Neural progenitor cell (in vitro differentiated cells): ENCODE results near the gene CTTN. TPM values are rescaled to one million over a fixed set of nuclear protein-coding genes. Genes with fewer than 3 reads are reported as not detected.
A peak's percentile ranks its signal among the peaks of the same experiment; 100 is the strongest.

ENCODE experiments used
- DNase-seq: peaks from one replicate; pipeline ENCODE4 v3.0.0-alpha.2; 2016; ENCODE audit warnings: low spot score
- H2AFZ ChIP-seq: fragments of 200-600 bp; sonication (generic); replicated peaks from 2 replicates; pipeline ENCODE4 v1.6.1; 2016; ENCODE audit warnings: antibody characterized with exemption
- H3F3A ChIP-seq: fragments of 200-600 bp; sonication (generic); 2 replicates; pipeline ENCODE4 v1.6.1; 2016; ENCODE audit warnings: antibody characterized with exemption, low read depth
- H3K27ac ChIP-seq: fragments of 200-600 bp; sonication (generic); 2 replicates; pipeline ENCODE4 v1.5.1; 2016; ENCODE audit warnings: mild to moderate bottlenecking
- H3K27me3 ChIP-seq: fragments of 200-600 bp; sonication (generic); 2 replicates; pipeline ENCODE4 v1.6.1; 2016; ENCODE audit warnings: mild to moderate bottlenecking, moderate library complexity
- H3K36me3 ChIP-seq: fragments of 200-600 bp; sonication (generic); 2 replicates; pipeline ENCODE4 v1.5.1; 2016
- H3K4me1 ChIP-seq: fragments of 200-600 bp; sonication (generic); 2 replicates; pipeline ENCODE4 v1.6.1; 2016; ENCODE audit warnings: mixed run types
- H3K4me2 ChIP-seq: fragments of 200-600 bp; sonication (generic); 2 replicates; pipeline ENCODE4 v1.6.1; 2016
- H3K4me3 ChIP-seq: fragments of 200-600 bp; sonication (generic); 2 replicates; pipeline ENCODE4 v1.5.1; 2016
- H3K79me2 ChIP-seq: fragments of 200-600 bp; sonication (generic); 2 replicates; pipeline ENCODE4 v1.6.1; 2016; ENCODE audit warnings: low read depth
- H3K9ac ChIP-seq: fragments of 200-600 bp; sonication (generic); 2 replicates; pipeline ENCODE4 v1.6.1; 2016
- H3K9me3 ChIP-seq: fragments of 200-600 bp; sonication (generic); 2 replicates; pipeline ENCODE4 v1.5.1; 2016; ENCODE audit warnings: low read depth
- H4K20me1 ChIP-seq: fragments of 200-600 bp; sonication (generic); 2 replicates; pipeline ENCODE4 v1.6.1; 2016; ENCODE audit warnings: low read depth
- H3K27ac Mint-ChIP-seq: 3 replicates; pipeline ENCODE4 v1.8.0; 2021; ENCODE audit warnings: mixed read lengths
- H3K27me3 Mint-ChIP-seq: 2 replicates; pipeline ENCODE4 v1.8.0; 2022; ENCODE audit warnings: low read depth, mild to moderate bottlenecking, inconsistent platforms, moderate library complexity, mixed read lengths; ENCODE audit not compliant: insufficient read depth
- H3K36me3 Mint-ChIP-seq: 3 replicates; pipeline ENCODE4 v1.8.0; 2021; ENCODE audit warnings: mixed read lengths
- H3K4me1 Mint-ChIP-seq: 3 replicates; pipeline ENCODE4 v1.8.0; 2021; ENCODE audit warnings: mixed read lengths
- H3K4me3 Mint-ChIP-seq: 3 replicates; pipeline ENCODE4 v1.8.0; 2021; ENCODE audit warnings: mild to moderate bottlenecking, moderate library complexity, mixed read lengths
- H3K9me3 Mint-ChIP-seq: 3 replicates; pipeline ENCODE4 v1.8.0; 2020; ENCODE audit warnings: mixed read lengths
- CTCF ChIP-seq: fragments of 200-600 bp; sonication (generic); IDR thresholded peaks from 2 replicates; pipeline ENCODE4 v1.5.1; 2017; ENCODE audit warnings: antibody characterized with exemption, mild to moderate bottlenecking
- EZH2 ChIP-seq: fragments of 200-600 bp; sonication (generic); IDR thresholded peaks from 2 replicates; pipeline ENCODE4 v1.6.1; 2017; ENCODE audit warnings: antibody characterized with exemption, mild to moderate bottlenecking, moderate library complexity
- EZH2phosphoT487 ChIP-seq: fragments of 200-600 bp; sonication (generic); IDR thresholded peaks from 2 replicates; pipeline ENCODE4 v1.6.1; 2017; ENCODE audit warnings: antibody characterized with exemption
- total RNA-seq: library from RNA; depleted of rRNA; stranded (reverse); fragments of >200 nt; gene quantifications from 2 replicates; pipeline ENCODE4 v1.2.3, GENCODE V29; 2015; ENCODE audit warnings: low replicate concordance

The CTTN gene
- total RNA-seq, 1 donor from 2014 or later, result 200 TPM

- Mint-ChIP-seq H3K4me1 (peaks cover 25% of the 10 kb centered on the region), H3K4me3 (no peak overlapping the region), H3K9me3 (no peaks in the 10 kb centered on the region), H3K36me3 (peaks cover 9% of the 10 kb centered on the region), H3K27ac (no peak overlapping the region), H3K27me3 (no peaks in the 10 kb centered on the region)
- Histone ChIP-seq H3K9ac (no peak overlapping the region), H2AFZ (no peak overlapping the region), H3K4me2 (no peak overlapping the region), H3K9me3 (no peaks in the 10 kb centered on the region), H3K36me3 (no peaks in the 10 kb centered on the region), H4K20me1 (peaks cover 75% of the 10 kb centered on the region), H3K27me3 (no peaks in the 10 kb centered on the region), H3F3A (peaks cover 5% of the 10 kb centered on the region), H3K4me1 (peaks cover 6% of the 10 kb centered on the region), H3K79me2 (peaks cover 93% of the 10 kb centered on the region), H3K4me3 (no peak overlapping the region), H3K27ac (no peak overlapping the region)
- no peak for DNase-seq
- no peak for TF ChIP-seq EZH2phosphoT487
Measured at GRCh38 chr11:70402685-70403084, 4.4 kb downstream of the CTTN start.

- Histone ChIP-seq H3F3A (no peaks in the 10 kb centered on the region), H3K9ac (no peak overlapping the region), H3K27me3 (no peaks in the 10 kb centered on the region), H3K36me3 (no peaks in the 10 kb centered on the region), H3K27ac (no peak overlapping the region), H3K9me3 (no peaks in the 10 kb centered on the region), H3K4me3 (no peak overlapping the region), H4K20me1 (peaks cover 70% of the 10 kb centered on the region), H3K4me2 (no peak overlapping the region), H2AFZ (no peak overlapping the region), H3K79me2 (peaks cover 81% of the 10 kb centered on the region), H3K4me1 (peaks cover 6% of the 10 kb centered on the region)
- TF ChIP-seq CTCF (no peak), EZH2 (no peak), EZH2phosphoT487 (no peak)
- Mint-ChIP-seq H3K4me3 (no peak overlapping the region), H3K27ac (no peak overlapping the region), H3K9me3 (no peaks in the 10 kb centered on the region), H3K4me1 (peaks cover 22% of the 10 kb centered on the region), H3K27me3 (no peaks in the 10 kb centered on the region), H3K36me3 (peaks cover 13% of the 10 kb centered on the region)
- no peak for DNase-seq
Measured at GRCh38 chr11:70404244-70404643, 5.9 kb downstream of the CTTN start.

GRCh38 chr11:70405679-70406395 is 7.5 kb downstream of the CTTN start:
- TF ChIP-seq EZH2phosphoT487, result no peak
- TF ChIP-seq CTCF, result no peak
- TF ChIP-seq EZH2, result no peak

DNA sequence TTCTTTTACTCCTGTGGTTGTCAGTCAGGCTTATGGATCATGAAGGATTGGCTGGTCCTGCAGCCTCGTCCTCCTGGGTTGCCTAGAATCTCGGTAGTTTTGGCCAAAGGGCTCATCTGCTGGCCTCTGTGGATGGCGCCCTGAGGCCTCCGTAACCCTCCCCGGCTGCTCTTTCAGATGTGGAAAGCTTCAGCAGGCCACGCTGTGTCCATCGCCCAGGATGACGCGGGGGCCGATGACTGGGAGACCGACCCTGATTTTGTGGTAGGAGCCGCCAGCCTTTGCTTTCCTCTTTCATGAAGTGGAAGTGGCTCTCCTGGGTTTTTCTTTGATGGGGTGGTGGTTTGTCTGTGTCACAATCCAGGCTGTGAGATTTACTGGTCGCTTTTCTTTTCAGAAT is 8.8 kb downstream of the CTTN start:
- no peak overlapping the region for H3K27ac ChIP-seq
- H3K9ac ChIP-seq, result no peak overlapping the region
- peaks cover 53% of the 10 kb centered on the region for H3K79me2 ChIP-seq
- no peaks in the 10 kb centered on the region for H3K36me3 ChIP-seq
- H3K36me3 Mint-ChIP-seq, result peaks cover 19% of the 10 kb centered on the region
- no peaks in the 10 kb centered on the region for H3K27me3 Mint-ChIP-seq
- H3K4me3 Mint-ChIP-seq, result no peak overlapping the region
- H3K4me1 ChIP-seq, result peaks cover 6% of the 10 kb centered on the region
- H3K27me3 ChIP-seq, result no peaks in the 10 kb centered on the region
- peaks cover 13% of the 10 kb centered on the region for H3K4me1 Mint-ChIP-seq
- TF ChIP-seq EZH2phosphoT487 (no peak), EZH2 (no peak), CTCF (no peak)
- no peak overlapping the region for H3K27ac Mint-ChIP-seq
- no peaks in the 10 kb centered on the region for H3F3A ChIP-seq
- H2AFZ ChIP-seq, result no peak overlapping the region
- DNase-seq, result no peak
- H3K4me3 ChIP-seq, result no peak overlapping the region
- H3K4me2 ChIP-seq, result no peak overlapping the region
- H3K9me3 ChIP-seq, result no peaks in the 10 kb centered on the region
- H3K9me3 Mint-ChIP-seq, result no peaks in the 10 kb centered on the region
- peaks cover 41% of the 10 kb centered on the region for H4K20me1 ChIP-seq

More at GRCh38 chr11:70405679-70406395, 7.5 kb downstream of the CTTN start:
- H3K27me3 Mint-ChIP-seq, result no peaks in the 10 kb centered on the region
- DNase-seq, result no peak
- Histone ChIP-seq H3K79me2 (peaks cover 65% of the 10 kb centered on the region), H3K4me3 (no peak overlapping the region), H4K20me1 (peaks cover 54% of the 10 kb centered on the region), H3F3A (no peaks in the 10 kb centered on the region), H3K4me2 (peak overlapping the region; percentile 35), H3K4me1 (peaks cover 6% of the 10 kb centered on the region), H3K36me3 (no peaks in the 10 kb centered on the region), H2AFZ (no peak overlapping the region), H3K9ac (no peak overlapping the region), H3K27me3 (no peaks in the 10 kb centered on the region), H3K9me3 (no peaks in the 10 kb centered on the region), H3K27ac (peak overlapping the region; percentile 80)
- peaks cover 15% of the 10 kb centered on the region for H3K36me3 Mint-ChIP-seq
- H3K9me3 Mint-ChIP-seq, result no peaks in the 10 kb centered on the region
- H3K4me1 Mint-ChIP-seq, result peaks cover 13% of the 10 kb centered on the region
- no peak overlapping the region for H3K4me3 Mint-ChIP-seq
- H3K27ac Mint-ChIP-seq, result no peak overlapping the region
